NCI-H345 (cell line): ENCODE results near the gene FBXL2.
"Not testable (repeated sequence)": the region's sequence is repeated elsewhere in the genome, so short reads cannot be mapped to it uniquely, and the experiment has no call there.

Experiments
- DNase-seq: peaks from one replicate; lab custom pipeline; 2025; lab: John Stamatoyannopoulos, UW

The FBXL2 gene

DNA sequence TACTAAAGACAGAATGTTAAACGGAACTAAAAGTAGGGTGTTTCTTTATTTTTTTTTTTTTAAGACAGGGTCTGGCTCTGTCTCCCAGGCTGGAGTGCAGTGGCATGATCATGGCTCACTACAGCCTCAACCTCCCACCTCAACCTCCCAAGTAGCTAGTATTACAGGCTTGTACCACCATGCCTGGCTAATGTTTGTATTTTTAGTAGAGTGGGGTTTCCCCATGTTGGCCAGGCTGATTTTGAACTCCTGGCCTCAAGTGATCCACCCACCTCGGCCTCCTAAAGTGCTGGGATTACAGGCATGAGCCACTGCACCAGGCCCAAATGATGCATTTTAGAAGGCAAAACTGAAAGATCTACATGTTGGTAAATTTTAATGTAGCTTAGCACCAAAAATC lies 152.1 kb downstream of the FBXL2 start:
- DNase-seq = not testable (repeated sequence)

DNA sequence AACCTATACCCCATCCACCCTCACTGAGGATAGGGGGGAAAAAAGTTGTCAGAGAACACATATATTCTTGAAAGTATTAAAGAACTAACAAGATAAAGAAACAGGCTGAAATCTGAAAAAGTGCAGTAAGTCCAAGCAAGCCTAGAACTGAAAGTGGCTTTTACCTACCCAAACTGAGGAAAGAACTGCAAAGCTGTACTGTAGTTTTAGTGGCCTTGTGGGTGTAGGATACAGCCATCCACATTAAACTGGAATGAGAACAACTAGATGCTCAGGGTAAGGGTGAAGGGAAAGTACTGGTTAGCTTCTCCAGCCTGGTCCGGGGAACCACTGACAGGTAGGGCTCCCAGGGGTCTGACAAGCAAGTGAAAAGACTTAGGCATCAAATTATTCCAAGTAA lies 152.8 kb downstream of the FBXL2 start:
- no peak for DNase-seq

DNA sequence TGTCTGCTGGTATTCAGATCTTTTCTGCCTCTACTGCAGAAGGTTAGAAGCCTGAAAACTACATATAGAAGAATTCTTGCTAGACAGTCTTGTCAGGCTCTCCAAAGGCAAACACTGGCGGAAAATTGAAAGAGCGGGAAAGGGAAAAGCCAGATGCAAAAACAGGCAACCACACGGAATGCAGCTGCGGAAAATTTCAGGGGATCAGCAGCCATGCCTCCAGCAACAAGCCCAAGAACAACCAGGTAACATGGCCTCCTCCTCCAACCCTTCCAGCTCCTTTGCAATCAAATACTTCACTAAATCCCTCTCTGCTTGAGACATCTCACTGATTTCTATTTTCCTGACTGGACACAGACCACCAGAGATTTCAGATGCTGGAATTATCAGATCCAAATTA lies 153.3 kb downstream of the FBXL2 start:
- DNase-seq = no peak

DNA sequence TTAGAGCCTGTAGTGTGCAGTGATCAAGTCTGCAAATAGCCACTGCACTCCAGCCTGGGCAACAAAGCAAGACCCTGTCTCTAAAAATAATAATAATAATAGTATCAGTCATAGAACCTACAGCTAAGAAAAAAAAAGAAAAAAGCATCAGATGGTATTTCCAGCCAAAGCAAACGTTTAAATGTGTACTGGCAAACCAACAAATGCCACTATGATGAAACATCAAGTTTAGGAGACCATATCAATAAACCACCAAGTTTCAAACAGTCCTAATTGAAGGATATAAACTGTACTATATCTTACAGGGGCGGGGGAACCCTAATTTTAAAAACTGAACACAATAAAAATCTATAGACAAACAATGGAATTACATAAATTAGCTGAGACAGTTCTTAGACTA lies 156.6 kb downstream of the FBXL2 start:
- no peak for DNase-seq
